ENCODE measurements around the gene SLC4A11.
A peak's percentile ranks its signal among the peaks of the same experiment; 100 is the strongest.

The SLC4A11 gene

DNA sequence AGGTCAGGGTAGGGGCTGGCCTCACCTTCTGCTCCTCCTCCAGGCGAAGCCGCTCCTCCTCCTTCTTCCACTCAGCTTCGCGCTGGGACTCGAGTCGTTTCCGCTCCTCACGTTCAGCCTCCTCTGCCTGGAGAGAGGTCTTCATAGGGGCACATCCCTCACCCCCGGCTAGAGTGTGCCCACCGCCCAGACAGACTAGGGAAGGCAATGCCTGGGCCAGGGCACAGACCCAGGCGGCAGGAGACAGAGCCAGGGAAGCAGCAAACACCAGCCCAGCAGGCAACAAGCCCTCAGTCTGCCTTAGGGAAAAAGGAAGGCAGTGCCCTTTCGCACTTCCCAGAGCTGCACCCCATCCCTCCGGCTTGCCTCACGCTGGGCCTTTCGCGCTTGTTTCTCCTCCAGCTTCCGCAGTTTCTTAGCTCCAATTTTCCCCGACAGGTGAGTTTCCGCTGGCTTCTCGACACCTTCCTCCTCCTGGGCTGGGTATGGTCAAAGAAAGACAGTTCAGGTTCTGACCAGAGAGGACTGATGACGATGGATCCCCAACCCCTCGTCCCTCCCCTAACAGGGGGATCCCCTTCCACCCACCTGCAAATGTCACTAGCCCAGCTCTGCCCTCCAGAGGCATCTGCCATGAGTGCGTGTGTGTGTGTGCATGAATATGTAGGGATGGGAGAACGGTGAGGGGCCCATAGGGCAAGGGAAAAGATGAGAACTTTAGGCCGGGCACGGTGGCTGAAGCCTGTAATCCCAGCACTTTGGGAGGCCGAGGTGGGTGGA, 38.8 kb downstream of the SLC4A11 start:
- no peak overlapping the region for H3K27ac Mint-ChIP-seq
- no peak for DNase-seq
- no peaks in the 10 kb centered on the region for H3K9me3 Mint-ChIP-seq
- TF ChIP-seq, protein P1, sequence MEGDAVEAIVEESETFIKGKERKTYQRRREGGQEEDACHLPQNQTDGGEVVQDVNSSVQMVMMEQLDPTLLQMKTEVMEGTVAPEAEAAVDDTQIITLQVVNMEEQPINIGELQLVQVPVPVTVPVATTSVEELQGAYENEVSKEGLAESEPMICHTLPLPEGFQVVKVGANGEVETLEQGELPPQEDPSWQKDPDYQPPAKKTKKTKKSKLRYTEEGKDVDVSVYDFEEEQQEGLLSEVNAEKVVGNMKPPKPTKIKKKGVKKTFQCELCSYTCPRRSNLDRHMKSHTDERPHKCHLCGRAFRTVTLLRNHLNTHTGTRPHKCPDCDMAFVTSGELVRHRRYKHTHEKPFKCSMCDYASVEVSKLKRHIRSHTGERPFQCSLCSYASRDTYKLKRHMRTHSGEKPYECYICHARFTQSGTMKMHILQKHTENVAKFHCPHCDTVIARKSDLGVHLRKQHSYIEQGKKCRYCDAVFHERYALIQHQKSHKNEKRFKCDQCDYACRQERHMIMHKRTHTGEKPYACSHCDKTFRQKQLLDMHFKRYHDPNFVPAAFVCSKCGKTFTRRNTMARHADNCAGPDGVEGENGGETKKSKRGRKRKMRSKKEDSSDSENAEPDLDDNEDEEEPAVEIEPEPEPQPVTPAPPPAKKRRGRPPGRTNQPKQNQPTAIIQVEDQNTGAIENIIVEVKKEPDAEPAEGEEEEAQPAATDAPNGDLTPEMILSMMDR (IDR thresholded peaks at IDR 0.05) = no peak
- H3K27me3 Mint-ChIP-seq (ENCODE audit: low read depth, poor library complexity) = peaks cover 3% of the 10 kb centered on the region
- H3K36me3 Mint-ChIP-seq (ENCODE audit: low read depth) = peaks cover 56% of the 10 kb centered on the region
- peaks cover 7% of the 10 kb centered on the region for H3K4me1 Mint-ChIP-seq
- no peak overlapping the region for H3K4me3 Mint-ChIP-seq

DNA sequence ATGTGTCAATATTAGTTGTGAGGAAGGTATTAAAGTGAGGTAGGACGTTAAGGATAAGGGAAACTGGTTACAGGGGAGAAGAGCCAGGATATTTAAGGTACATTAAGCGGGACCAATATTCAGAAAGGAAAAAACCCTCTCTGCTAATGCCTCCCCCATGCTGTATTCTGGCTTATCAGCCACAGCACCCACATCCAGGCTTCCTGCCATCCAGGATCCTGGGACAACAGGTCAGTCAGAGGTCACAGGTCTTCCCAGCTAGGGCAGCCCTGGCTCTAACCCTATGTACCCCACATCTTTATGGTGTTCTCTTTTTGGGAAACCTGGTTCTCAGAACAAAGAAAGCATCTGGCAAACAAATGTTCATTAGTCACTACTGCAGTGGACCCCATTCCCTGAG, 39.8 kb downstream of the SLC4A11 start:
- H3K27ac Mint-ChIP-seq = no peak overlapping the region
- H3K36me3 Mint-ChIP-seq (ENCODE audit: low read depth) = peaks cover 57% of the 10 kb centered on the region
- H3K4me1 Mint-ChIP-seq = peaks cover 7% of the 10 kb centered on the region
- no peaks in the 10 kb centered on the region for H3K9me3 Mint-ChIP-seq
- TF ChIP-seq, protein P1 (IDR thresholded peaks at IDR 0.05) = no peak
- H3K27me3 Mint-ChIP-seq (ENCODE audit: low read depth, poor library complexity) = no peaks in the 10 kb centered on the region
- DNase-seq = no peak
- no peak overlapping the region for H3K4me3 Mint-ChIP-seq

DNA sequence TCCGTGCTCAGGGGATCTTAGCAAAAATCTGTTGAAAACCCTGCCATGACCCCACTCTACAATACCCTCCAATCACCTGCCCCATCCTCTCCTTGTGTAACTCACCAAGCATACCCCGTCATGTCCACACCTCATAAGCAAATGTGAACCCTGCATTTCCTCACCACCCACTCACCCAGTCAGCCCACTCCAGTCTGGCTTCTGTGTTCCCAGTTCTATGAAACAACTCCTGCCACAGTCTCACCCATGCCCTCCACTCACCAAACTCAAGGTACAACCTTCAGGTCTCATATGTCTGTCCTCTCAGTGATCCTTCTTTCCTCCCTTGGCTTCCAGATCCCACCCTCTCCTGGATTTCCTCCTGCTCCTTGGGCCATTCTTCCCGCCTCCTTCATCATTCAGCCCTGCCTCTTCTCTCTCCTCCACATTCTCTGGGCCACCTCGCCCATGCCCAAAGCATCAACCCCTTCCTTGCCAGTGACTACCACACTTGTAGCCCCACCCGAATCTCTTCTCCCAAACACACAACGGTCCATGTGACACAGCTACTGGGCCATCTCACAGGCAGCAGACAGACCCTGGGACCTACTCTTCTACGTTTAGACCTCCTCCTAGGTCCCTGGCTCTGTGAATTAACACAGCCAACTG, 43.3 kb downstream of the SLC4A11 start:
- H3K27me3 Mint-ChIP-seq (ENCODE audit: low read depth, poor library complexity) = no peaks in the 10 kb centered on the region
- no peak for DNase-seq
- H3K4me3 Mint-ChIP-seq = no peak overlapping the region
- no peaks in the 10 kb centered on the region for H3K4me1 Mint-ChIP-seq
- TF ChIP-seq, protein P1 (IDR thresholded peaks at IDR 0.05) = no peak
- H3K36me3 Mint-ChIP-seq (ENCODE audit: low read depth) = peaks cover 66% of the 10 kb centered on the region
- peak overlapping the region; percentile 11 for H3K27ac Mint-ChIP-seq
- H3K9me3 Mint-ChIP-seq = no peaks in the 10 kb centered on the region

DNA sequence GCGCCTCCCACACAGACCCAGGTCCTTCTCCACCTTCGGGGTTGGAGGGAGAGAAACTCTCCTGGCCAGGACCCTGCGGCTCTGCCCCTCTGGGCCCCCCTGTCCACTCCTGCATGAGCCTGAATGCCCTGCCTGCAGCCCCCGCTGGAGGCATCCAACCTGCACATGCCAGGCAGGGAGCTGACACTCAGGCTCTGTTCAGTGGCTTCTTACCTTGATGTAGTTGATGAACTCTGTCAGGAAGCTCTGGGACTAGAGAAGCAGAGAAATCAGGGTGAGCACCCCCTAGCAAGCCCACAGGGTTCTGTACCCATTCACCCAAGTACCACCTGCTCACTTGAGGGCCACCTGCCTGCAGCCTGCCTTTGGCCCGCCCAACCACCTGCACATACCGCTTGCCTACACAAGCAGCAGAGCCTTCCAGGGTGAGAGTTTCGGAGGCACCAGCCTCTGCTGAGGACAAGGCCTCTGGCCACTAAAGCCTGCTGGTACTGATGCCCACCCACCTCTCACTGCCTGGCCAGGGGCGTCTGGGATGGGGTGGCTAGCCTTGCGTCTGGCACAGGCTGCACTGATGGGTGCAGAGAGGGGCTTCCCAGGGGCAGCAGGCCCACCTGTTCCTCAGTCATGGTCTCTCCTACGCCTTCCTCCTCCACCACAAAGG, 44.2 kb downstream of the SLC4A11 start:
- no peak for DNase-seq
- H3K36me3 Mint-ChIP-seq (ENCODE audit: low read depth) = peaks cover 56% of the 10 kb centered on the region
- H3K27ac Mint-ChIP-seq = no peak overlapping the region
- H3K9me3 Mint-ChIP-seq = no peaks in the 10 kb centered on the region
- H3K4me1 Mint-ChIP-seq = no peaks in the 10 kb centered on the region
- no peaks in the 10 kb centered on the region for H3K27me3 Mint-ChIP-seq (ENCODE audit: low read depth, poor library complexity)
- H3K4me3 Mint-ChIP-seq = no peak overlapping the region
- TF ChIP-seq, protein P1 (IDR thresholded peaks at IDR 0.05) = no peak

DNA sequence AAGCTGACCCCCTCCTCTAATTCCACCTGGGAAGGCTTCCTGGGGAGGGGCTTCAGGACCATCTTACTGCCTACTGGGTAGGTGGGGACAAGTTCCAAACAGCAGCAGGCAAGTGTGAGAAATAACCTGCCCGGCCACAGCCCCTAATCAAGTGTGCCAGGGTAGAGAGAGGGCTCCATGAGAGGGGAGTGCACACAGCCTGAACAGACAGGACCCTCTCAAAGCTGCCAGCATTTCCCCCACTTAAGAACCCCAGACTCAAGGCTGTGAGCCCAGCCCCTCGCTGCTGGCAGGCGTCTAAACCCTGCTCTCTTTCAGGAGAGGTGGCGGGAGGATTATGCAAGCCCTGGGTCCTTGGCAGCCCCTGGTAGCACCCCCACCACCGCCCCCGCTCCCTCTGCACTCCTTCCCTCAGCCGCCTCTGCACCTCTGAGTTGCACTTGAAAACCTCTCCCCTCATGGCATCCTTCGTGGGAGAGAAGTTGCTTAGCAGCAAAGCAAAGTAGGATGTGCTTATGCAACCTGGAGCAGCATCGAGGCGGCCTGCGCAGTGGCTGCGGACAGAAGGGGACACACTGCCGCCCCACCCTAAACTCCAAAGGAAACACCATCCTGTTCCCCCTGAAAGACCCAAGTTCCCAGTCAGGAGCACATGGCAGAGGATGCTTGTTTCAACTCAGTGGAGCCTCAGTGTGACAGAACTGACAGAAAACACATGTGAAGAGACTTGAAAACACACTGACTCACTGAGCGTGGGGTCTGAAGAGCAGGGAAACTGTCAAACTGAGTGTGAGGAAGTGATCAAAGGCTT, 45.0 kb downstream of the SLC4A11 start:
- no peak overlapping the region for H3K4me3 Mint-ChIP-seq
- no peaks in the 10 kb centered on the region for H3K27me3 Mint-ChIP-seq (ENCODE audit: low read depth, poor library complexity)
- H3K27ac Mint-ChIP-seq = no peak overlapping the region
- peaks cover 54% of the 10 kb centered on the region for H3K36me3 Mint-ChIP-seq (ENCODE audit: low read depth)
- TF ChIP-seq, protein P1 (IDR thresholded peaks at IDR 0.05) = no peak
- no peaks in the 10 kb centered on the region for H3K9me3 Mint-ChIP-seq
- DNase-seq = no peak
- no peaks in the 10 kb centered on the region for H3K4me1 Mint-ChIP-seq

Measured in nephron progenitor cell (in vitro differentiated cells).